GM10847 (cell line): ENCODE data around the gene PRAMEF33.
"Not testable (repeated sequence)": the region's sequence is repeated elsewhere in the genome, so short reads cannot be mapped to it uniquely, and the experiment has no call there.

Experiments used
- POLR2A ChIP-seq: IDR thresholded peaks from 2 replicates; pipeline ENCODE4 v1.6.1; 2011; ENCODE audit not compliant: insufficient read length; ENCODE audit errors: extremely low read depth

PRAMEF33 gene, protein sequence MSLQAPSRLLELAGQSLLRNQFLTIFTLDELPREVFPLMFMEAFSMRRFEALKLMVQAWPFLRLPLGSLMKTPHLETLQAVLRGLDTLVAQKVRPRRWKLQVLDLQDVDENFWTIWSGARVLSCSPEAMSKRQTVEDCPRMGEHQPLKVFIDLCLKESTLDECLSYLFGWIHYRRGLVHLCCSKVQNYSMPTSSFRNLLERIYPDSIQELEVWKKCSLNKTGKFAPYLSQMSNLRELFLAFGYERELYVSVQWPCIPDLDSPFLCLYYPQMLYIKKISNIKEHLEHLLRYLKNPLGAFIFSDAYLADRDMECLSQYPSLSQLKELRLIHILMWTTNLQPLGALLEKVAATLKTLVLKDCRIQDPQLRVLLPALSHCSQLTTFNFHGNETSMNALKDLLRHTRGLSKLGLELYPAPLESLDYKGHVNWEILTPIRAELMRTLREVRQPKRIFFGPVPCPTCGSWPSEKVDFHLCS

GRCh38 chr1:13303239-13303638 lies at the start of gene PRAMEF33:
PRAMEF33 (plus strand) TSS chr1:13303539; CDS start chr1:13305955, 2,416 bp downstream.
- TF ChIP-seq POLR2A = not testable (repeated sequence)

GRCh38 chr1:13253898-13254297 lies 49.4 kb upstream of the PRAMEF33 start, which contains the start of gene PRAMEF5:
PRAMEF5 (plus strand) TSS chr1:13254198; CDS start chr1:13259269, 5,071 bp downstream.
- TF ChIP-seq POLR2A = not testable (repeated sequence)

DNA sequence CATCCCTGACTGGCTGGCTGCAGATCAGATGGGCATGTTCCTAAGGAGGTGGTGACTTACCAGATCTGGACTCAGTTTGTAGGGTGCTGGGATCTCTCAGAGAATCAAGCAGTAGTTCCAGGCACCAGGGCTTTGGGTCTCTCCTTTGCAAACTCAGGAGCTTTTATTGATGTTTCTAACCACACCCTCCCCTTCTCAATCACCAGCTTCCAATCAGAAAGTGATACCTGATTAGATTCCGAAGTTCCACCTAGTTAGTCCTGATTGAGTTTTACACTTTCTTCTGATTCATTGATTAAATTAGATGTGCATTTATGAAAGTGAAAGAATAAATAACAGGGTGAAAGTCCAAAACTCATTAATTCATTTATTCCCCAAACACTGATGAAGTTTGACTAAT lies 18.3 kb upstream of the PRAMEF33 start, which contains the start of gene PRAMEF8:
Gene PRAMEF8 (minus strand): TSS at position 101 of the 400 bp plus-strand sequence. CDS start 1,046 bp downstream, outside the sequence.
- not testable (repeated sequence) for TF ChIP-seq POLR2A

DNA sequence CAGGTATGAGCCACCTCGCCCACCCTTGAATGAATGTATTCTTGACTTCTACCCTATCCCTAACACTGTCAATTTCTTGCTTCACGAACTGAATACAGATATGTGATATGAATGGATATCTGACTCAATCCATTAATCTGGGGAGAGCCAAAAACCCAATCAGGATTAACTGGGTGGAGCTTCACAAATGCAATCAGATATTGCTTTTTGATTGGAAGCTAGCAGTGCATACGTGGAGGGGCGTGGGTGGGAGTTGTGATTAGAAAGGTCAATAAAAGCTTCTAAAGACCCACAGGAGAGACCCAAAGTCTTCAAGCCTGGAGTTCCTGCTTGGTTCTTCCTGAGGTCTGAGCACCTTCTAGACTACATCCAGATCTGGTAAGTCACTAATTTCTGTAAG lies 11.9 kb downstream of the PRAMEF33 start, which contains the start of gene PRAMEF15:
Gene PRAMEF15 (plus strand): TSS at position 301 of the 400 bp plus-strand sequence. CDS start 2,827 bp downstream, outside the sequence.
- TF ChIP-seq POLR2A = not testable (repeated sequence)

- not testable (repeated sequence) for TF ChIP-seq POLR2A
Measured at GRCh38 chr1:13347034-13347433, 43.7 kb downstream of the PRAMEF33 start, which contains the start of gene PRAMEF14. PRAMEF14 (minus strand) TSS chr1:13347134; CDS start chr1:13345314, 1,820 bp downstream.
